A204.1 (cell line): ENCODE results near the gene PRR5L.

ENCODE experiments used
- FAIRE-seq: peaks from 2 replicates; lab custom pipeline; 2012; peaks lifted over from hg19 to GRCh38; lab: Jason Lieb, UNC

Gene PRR5L

DNA sequence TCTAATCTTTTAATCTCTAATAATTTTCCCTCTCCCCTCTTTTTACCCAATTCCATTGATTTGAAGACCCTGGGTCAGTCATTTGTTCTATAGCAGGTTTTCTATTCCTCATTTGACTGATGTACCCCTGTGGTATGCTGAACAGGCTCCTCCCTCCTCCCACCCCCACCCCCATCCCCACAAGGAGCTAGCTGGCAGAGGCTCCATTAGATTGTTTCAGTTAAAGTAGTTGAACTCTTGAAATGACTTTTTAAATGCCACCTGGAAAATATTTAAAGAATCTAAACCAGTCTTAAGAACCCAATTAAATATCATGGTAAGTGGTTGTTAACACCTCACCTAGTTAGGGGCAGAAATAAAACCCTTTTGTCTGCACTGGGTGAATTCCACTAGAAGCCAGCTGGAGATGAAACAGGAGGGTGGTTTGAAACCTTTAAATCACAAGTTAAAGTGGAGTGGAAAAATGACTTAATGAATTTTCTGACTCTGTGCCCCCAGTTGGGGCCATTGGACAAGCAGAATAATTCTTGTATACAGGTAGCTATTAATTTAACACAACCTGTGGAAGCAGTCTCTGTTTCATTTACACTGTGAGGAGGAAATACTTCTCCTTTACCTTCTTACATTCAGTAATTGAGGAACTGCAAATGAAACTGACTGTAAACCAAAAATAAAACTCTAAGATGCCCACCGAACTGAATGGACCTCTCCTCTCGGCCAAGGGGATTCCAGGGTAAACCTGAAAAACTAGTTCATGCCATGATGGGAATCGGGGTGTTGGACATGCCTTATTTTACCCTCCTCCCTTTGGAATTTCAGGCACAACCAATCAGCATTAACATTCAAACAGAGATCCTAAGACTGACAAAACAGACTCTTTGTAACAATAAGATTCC is 30.7 kb downstream of the PRR5L start:
- FAIRE-seq: no peak

DNA sequence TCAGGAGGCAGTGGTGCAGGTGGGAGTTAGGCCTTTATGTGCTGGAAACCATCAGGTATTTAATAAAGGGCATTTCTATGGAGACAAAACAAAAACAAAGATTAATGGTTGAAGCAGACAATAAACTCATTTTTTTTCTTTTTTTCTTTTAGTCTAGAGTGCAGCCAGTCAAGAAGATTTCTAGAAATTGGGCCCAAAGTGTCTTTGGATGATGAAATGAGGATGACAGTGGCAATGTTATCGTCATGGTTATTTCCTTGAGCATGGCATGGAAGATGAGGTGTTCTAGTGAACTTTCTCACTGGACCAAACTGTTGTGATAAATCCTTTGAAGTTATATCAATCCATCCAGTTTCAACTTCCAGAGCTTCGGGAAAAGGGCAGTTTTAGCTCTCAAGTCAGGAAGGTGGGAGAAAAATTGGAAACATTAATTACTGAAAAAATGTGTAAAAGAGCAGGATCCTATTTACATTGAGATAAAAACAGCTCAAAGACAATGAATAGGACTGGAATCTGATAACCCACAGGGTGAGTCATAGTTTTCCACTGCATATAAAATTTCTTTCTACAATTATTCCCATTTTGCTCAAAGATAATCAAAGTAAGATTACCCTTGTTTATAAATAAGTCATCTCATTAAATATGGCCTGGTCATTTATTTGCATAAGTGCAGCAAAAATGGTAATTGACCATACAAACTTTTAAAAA is 33.0 kb downstream of the PRR5L start:
- no peak for FAIRE-seq

DNA sequence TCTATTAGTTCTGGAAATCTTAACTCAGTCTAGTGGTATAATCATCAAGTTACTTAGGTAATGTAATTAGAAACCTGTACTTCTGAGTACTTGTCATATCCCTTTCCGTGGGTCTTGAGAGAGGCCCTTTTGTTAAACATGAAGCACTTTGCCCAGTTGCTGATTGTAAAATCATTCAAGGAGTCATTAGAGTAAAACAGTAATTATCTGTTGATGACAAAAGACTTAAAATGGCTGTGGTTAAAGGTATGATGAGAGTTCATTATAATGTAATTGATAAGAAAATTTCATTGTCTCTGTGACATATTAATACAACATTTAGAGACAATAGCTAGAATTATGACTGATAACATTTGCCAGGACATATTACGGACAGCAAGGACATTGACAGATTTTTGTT is 34.3 kb downstream of the PRR5L start:
- FAIRE-seq: no peak

DNA sequence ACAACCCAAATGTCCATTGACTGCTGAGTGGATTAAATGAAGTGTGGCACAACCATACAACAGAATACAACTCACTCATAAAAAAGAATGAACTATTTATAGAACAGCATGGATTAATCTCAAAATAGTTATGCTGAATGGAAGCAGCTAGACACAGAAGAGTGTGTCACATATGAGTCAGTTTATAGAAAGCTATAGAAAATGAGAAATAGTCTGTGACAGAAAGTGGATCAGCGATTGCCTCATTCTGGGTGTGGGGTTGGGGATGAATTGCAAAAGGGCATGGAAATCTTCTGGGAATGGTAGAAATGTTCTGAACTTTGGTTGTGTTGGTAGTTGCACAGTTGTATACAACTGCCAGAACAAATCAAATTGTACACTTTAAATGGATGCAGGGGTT is 37.4 kb downstream of the PRR5L start:
- no peak for FAIRE-seq

DNA sequence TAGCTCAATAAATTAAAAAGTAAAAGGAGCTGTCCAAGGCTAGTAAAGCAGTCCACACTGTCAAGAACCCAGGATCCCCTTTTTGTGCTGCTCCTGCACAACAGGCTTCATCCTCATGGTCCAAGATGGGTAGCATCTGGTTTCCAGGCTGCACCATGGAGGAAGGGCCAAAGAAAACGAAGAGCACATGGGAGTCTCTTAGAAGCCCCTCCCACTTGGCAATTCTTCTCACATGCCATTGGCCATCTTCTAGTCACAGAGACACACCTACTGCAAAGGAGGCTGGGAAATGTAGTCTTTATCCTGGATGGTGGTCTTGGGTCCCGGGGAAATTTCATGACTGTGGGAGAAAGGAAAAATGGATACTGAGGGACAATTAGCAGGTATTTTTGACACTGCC is 37.8 kb downstream of the PRR5L start:
- no peak for FAIRE-seq

DNA sequence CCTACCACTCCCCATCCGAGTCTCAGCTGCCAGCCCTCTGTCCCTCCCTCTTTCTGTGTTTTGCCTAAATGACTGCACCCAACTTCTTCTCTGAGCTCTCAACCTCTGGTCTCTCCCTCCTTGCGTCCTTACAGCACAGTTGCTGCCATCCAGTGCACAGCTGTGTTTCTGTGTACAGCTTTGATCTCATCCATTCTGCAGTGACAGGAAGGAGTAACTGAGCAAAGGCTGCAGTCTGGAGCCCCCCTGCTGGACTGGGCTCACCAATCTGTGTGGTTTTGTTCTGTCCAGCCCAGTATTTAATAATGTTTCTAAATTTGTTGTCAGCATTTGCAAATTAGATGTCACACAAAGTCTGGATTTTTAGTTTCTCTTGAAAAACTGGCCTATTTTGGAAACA is 43.8 kb downstream of the PRR5L start:
- no peak for FAIRE-seq

DNA sequence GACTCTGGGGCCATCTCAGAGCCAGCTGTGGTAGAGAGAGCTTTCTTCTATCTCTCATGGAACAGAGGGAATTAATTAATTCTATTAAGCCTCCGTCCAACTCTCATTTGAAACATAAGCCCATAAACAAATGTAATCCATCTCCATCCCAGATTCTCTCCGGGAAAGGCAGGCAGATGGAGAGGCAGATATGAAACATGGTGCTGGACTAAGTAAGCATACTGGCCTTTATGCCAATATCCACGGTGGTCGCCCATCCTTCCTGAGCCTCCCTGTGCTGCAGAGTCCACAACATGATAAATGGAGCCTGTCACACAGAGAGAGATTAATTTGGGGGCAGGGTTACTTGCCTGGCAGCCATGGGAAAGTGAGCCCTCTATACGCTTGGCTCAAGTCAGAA is 44.8 kb downstream of the PRR5L start:
- FAIRE-seq: no peak

DNA sequence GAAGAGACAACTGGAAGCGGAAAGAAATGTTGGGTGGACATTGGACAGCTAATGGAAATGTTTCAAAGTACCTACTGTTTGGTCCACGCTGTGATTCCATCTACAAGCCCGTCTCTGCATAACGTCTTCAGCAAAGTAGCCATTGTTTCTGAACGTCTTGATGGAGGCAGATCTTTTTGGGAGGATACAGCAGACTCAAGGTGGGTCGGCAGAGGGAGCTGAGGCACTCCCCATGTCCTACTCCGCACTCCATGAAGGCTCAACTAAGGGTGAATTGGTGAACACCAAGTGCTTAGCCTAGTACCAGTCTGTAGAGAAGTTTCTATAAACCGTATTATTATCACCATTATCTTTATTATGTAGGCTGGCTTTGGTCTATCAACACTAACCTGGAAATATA is 45.8 kb downstream of the PRR5L start:
- FAIRE-seq: no peak

DNA sequence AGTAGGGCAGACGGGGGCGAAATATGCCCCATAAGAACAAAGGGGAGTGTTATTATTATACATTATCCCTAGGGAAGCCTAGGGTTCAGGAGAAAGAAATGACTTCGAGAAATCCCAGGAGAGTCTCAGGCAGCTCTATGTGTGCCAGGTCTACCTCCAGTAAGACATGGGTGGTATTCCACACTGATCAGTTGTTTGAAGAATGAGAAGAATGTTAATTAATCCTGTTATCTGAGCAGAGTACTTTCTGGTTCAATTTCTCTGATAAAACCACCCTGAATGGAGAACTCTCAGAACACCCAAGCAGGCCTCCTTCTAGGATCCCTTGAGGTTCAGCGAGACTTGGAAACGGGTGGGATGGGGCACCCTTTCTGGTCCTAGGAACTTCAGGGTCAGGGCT is 46.2 kb downstream of the PRR5L start:
- FAIRE-seq: no peak

DNA sequence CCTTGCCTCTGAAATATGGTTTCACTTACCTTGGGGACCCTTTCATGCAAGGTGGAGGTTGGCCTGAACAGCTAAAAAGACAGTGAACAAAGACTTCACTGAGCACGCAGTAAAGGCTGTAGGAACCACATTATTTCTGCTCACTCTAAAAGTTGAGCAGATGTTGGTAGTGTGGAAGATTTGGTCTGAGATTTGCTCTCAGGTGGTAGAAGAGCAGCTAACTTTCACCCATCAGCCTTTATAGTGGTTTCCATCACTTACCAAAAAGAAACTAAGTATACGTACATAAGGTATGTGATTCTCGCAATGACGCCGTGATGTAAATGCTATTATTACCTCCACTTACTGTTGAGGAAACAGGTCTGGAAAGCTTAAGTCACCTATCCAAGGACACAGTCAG is 47.3 kb downstream of the PRR5L start:
- no peak for FAIRE-seq

DNA sequence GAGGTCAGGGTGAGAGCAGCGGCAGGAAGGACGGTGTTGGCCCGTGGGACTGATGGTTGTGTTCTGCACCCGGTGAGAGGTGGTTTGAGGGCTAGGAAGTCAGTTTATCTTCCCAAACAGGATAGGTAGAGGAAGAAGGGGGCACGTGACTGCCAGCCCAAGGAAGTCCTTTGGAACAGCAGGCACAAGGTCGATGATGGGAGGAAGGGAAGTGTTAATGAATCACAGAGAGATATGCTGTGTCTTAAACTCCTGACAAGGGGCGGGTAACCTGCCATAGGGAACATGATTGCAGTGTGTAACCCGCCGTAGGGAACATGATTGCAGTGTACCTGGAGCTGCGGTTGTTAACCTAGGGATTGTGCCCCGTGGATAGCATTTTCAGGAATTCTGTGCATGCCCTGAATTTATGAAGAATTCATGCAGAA is 49.0 kb downstream of the PRR5L start:
- FAIRE-seq: no peak

DNA sequence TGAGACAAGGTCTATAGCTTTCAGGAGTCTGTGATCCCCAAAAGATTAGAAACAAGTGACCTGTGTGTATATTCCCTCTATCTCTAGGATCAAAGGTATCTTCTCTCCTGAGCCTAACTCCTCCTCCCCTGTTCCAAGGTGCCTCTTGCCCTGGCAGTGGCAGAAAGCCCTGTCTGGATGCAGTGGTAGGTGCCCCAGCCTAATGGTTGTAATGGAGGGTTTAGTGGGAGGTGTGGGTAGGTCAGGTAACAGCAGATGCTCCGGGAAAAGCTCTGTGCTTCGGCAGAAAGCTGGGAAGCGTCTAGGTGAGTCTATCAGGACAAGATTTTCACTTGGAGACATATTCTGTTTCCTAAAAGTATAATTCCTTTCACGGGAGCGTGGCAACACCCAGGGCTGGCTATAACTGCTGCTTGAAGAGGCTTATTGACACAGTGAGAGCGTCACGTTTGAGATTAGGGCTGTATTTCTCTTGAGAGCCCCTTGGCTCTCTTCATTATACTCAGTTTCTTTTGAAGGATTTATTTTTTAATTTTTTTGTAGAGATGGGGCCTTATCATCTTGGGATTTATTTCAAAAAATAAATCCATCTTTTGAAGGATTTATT is 49.5 kb downstream of the PRR5L start:
- FAIRE-seq: no peak

DNA sequence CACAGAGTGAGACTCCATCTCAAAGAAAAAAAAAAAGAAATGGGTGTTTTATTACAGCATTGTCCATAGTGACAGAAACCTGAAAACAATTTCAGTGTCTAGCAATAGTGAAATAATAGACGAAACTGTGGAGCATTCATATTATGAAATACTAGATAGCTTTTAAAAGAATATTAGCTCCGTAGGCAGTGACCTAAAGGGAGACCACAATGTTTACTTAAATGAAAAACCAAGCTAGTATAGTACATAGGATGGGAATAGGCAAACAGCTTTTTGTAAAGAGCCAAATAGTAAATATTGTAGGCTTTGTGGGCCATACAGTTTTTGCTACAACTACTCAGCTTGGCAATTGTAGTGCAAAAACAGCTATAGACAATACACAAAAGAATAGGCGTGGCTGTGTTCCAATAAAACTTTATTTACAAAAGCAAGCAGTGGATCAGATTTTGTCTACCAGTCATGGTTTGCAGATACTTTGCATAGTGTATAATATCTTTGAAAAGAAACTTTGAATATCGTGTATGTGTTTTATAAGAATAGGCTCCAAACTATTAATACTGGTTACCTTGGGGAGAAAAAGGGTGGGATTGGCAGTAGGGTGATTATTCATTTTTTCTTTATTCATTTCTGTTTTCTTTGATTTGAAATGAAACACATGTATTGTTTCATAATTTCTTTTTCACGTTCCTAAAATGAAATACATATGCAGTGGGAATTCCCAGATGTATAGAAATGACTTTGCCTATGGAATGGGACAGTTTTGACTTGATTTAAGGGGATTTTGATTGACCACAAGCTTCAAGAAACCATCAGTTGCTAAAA is 50.7 kb downstream of the PRR5L start:
- no peak for FAIRE-seq

DNA sequence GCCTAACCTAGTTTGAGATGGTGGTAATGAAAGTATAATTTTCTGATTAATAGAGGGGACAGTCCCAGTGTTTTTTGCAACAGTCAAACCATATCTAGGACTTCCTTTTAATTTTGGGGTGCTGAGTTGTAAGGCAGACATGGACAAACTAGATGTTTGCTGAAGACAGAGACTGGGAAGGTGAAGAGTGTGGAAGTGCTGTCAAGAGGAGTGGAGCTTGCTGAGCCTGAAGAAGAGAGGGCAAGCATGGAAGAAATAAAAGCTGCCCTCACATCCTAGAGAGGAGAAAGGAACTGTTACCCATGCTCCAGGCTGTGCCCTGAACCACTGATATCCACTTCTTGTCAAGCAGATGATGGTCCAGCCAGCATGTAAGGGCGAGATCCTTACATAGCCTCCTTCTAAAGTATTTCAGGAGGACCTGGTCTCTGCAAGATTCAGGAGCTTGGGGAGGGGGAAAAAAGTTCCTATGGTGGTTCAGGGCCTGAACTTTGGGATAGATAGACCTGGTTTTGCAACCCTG is 51.4 kb downstream of the PRR5L start:
- no peak for FAIRE-seq

DNA sequence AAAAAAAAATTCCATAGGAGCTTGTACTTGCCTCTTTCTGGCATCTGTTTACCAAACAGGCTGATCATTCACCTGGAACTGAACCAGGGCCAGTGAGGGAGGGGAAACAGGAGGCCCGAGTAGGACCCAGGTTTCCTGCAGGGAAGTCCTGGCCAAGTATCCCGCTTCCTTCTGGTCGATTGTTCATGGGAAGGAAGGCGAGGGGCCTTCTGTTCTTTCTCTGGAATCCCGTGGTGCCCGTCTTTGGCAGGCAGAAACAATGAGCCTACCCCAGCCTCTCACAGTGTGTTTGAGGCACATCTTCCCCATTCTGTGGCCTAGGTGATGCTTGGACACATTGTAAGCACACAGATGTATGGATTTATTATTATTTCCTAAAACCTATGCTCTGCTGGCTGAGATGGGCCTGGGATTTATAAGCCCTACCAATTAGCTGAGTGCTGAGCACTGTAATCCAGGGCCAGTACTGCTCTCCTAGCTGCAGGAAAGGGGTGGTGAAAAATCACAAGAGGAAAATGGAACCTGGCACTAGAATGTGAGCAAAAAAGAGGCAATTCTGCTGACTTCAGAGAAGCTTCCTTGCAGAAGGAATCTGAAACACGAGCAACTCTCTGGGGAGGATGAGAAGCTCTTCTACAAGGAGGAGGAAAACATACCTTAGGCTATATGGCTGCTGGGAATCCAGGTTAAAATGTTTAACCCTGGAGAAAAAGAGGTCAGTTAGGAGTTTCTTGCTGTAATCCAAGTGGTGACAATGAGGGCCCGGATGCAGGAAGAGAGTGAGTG is 53.5 kb downstream of the PRR5L start:
- FAIRE-seq: no peak

DNA sequence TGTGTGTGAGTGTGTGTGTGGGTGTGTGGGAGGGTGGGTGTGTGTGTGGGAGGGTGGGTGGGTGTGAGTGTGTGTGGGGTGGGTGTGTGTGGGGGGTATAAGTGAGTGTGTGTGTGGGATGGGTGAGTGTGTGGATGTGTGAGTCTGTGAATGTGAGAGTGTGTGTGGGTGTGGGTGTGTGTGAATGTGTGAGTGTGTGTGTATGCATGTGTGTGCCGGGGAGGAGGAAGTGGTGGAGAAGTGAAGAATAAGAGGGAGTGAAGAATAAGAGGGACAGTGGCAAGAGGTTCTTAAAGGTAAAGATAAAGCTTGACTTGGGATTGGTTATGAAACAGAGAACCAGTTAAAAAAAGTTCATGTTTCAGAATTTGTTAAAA is 54.0 kb downstream of the PRR5L start:
- FAIRE-seq: no peak

DNA sequence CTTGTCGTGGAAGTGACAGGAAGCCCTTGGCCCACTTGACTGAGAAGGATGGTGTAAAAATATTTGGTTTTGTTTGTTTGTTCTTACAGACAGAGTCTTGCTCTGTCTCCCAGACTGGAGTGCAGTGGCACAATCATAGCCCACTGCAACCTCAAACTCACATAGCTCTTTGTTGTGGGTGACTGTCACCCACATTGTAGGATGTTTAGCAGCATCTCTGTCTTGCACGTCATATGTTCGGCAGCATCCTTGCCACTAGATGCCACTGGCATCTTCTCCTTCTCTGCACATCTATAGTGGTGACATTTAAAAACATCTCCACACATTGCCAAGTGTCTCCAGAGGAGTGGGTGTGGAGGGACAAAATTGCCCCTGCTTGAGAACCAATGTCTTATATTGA is 56.8 kb downstream of the PRR5L start:
- no peak for FAIRE-seq

DNA sequence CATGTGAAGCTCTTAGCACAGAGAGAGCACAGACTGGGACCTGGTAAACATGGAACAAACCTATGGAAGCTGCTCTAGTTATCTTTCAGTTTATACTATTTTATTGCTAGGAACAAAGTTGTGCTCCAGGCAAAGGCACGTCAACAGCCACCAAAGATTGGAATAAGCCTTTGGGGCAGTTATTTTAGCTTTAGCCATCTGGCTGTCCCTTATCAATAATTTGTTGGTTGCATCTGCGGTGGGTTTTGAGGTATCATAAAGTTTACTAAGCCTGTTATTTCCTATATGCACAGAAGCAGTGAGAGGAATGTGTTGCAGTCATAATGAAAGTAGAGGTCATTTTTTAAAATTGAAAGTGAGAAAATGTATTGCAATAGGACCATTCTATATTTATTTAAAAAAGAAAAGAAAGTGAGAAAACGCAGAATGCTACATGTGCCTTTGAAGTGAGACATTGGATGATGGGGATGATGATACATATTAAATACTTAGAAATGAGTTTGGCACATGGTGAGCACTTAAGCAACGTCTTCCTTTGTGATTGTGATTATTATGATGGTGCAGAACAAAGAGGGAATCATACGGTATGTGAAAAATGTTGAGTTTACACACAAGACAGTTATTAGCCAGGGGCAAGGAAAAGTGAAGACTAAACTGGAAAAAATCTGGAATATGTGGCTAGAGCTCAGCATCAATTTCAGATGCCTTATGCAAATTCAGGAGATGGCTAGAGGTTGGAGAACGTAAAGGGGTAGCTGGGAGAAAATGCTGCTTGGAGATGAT is 58.3 kb downstream of the PRR5L start:
- FAIRE-seq: no peak

DNA sequence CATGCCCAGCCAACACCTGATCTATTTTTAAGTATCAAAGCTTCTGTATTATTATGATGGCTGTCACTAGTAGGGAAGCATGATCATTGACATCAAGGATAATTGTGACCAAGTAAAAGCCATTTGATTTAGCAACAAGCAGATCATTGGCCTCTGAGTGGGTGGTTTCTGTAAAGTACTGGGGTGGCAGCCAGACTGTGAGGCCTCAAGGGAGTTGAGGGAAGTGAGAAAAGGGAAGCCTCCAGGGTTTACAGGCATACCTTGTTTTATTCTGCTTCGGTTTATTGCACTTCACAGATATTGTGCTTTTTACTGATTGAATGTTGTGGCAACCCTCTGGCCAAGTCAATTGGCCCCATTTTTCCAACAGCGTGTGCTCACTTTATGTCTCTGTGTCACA is 60.1 kb downstream of the PRR5L start:
- FAIRE-seq: no peak

DNA sequence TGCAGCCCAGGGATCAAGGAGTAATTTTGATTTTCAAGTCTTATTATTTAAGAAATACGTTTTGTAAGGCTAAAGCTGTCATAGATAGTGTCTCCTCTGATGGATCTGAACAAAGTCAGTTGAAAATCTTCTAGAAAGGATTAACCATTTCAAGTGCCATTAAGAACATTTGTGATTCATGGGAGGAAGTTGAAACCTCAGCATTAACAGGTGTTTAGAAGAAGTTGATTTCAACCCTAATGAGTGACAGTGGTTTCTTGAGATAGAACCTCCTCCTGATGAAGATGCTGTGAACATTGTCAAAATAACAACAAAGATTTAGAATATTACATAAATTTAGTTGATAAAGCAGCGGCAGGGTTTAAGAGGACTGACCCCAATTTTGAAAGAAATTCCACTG is 61.7 kb downstream of the PRR5L start:
- no peak for FAIRE-seq

DNA sequence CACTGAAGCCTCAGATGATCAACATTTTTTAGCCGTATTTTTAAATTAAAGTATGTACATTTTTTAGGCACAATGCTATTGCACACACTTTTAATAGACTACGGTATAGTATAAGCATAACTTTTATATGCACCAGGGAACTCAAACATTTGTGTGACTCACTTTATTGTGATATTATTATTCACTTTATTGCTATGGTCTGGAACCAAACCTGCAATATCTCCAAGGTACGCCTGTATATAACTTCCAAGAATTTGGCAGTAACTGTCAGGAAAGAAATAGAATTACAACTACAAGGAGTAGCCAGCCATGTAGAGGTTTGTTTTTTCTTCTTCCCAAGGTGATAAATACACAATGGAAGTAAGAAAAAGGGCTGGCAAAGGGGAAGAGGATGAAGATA is 62.3 kb downstream of the PRR5L start:
- no peak for FAIRE-seq
